Stimulated activated CD4-positive, alpha-beta T cell treated with anti-CD3 and anti-CD28 coated beads, Interleukin-1b, Interleukin-23, amount 100 ng/mL, for 1 hour (primary cell): Measurements from ENCODE around the gene LRRC4C.

ENCODE experiments used
- DNase-seq, 2 donors: peaks; one replicate each; pipeline ENCODE4 v3.0.0-alpha.2; 2020; ENCODE audit warnings: low read depth in 2 of 2

LRRC4C gene

DNA sequence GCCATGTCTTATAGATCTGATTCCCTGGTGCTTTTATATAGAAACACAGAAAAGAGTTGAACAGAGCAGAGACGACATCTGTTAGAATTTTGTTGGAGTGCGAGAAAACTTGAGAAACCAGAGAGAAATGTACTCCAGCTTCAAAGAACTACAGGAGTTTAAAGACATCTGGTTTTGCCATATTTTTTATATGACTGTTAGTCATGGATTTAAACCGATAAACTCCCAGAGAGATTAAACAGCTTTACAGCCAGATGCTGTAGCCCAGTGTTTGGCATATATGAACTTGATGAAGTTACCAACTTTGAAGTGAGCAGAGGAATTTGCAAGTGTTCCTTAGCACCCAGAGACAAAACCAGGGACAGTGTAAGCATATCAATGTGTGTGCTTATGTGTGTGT, 1083.1 kb downstream of the LRRC4C start:
- no peak for DNase-seq

DNA sequence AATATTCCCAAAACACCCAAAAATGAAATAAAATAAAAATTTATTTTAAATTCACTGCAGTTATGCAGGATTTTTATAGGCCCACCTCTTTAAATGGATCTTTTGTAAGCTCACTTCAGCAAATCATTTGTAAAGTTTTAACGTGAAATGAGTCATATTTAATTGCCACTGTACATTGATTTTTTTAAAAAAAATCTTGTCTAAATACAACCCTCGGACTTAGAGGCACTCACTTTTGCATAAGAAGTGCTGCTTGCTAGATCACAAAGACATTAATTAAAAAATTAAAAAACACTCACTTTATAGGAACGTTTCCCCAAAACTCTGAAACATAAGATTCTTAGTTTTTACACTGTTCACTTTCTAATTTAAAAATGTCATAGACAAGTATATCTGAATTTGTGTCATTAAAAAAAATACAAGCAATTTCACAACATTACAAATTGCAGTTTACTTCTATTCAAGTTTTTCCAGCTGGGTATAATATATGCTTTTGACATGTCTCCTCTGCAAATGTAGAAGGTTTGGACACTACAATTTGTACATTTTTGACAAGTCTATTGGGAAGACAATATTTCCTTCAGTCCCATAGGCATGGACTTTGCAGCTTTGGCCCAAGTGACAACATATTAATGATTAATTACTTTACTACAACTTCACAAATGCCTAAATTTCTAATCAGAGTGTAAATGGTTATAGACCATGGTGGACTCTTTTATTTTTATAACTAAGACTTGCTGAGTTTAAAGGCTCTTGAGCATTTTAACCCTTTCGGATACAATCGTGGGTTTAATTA, 1088.4 kb downstream of the LRRC4C start:
- no peak for DNase-seq

DNA sequence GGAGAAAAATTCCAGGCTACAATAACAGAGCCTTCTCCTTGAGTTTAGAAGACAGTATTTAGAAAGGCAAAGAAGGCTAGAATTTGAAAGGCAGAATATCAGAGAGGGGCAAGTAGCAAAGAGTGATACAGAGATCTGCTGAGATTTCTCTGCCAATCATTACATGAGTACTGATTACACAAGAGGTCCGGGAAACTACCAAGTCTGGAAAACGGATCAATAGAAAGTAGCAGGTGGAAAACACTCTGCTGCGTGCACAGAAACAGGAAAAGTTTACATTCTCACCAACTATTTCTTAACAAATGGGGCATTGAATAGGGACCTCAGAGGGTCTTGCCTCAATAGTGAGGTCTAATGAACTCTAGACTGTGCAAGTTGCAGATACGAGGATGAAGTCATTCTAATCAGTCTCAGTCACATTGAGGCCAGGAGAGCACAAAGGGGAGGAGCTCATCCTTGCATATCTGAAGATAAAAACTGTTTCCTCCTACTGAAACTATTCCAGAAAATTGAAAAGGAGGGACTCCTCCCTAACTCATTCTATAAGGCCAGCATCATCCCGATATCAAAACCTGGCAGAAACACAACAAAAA, 1099.2 kb downstream of the LRRC4C start:
- no peak for DNase-seq

DNA sequence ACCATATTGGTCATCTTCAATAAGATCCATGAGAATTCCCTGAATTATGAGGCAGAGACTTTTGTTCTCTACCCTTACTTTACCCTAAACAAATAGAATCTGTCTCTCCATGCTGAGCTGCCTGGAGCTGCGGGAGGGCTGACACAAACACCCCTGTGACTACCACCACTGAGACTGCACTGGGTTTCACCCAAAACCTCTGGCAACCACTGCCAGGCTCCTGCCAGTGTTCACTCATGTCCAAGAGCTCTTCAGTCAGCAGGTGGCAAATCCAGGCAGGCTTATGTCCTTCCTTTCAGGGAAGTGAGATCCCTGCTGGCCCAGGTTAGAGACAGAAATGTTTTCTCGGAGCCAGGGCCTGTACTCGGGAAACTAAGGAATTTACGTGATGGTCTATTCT, 1105.3 kb downstream of the LRRC4C start:
- DNase-seq, result no peak

DNA sequence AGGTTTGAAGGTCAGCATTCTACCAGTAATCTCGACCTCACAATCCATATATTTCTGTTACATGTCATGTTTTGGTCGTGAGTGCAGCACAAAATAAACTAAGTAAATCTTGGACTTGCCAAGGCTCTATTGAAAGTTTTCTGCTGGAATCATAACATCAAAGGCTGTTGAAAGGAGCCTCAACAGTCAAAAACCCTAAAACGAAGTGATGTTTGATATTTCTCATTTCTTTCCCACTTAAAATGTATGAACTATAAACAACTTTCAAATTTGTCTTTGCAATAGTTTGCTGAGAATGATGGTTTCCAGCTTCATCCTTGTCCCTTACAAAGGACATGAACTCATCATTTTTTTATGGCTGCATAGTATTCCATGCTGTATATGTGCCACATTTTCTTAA, 1118.5 kb downstream of the LRRC4C start:
- DNase-seq, result no peak

DNA sequence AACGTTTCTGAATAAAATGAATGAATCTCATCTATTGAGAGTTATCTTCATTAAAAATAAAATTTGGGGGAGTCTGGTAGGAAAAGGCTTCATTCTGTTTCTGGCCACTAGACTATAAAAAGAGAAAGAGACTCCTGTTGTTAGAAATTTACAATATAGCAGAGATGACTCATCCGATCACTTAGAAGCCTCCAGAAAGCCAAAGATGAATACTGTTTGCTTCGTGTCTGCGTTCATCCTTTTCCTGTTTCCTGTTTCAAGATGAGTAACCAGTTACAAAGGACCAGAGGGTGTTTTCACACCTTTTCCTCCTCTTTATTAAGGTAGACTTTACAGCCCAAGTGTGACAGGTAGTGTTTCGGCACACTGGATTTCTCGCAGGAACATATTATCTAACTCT, 1120.7 kb downstream of the LRRC4C start:
- DNase-seq, result no peak

DNA sequence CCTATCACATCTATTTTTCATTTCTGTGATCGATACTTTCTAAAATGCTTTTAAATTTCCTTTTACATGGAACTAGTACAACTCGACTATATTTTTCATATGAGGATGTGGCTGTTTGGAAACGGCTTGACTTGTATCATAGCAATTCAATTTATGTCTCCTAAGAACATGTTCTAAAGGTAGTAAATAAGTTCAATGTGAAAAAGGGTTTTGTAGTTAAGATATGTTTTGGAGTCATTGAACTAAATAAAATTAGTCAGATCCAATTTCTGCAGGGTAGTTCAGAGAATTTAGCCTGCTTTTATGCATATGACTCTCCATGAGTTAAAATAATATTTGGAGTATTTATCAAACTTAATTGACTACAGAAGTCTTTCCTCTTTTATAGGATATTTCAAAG, 1121.4 kb downstream of the LRRC4C start:
- DNase-seq, result no peak

DNA sequence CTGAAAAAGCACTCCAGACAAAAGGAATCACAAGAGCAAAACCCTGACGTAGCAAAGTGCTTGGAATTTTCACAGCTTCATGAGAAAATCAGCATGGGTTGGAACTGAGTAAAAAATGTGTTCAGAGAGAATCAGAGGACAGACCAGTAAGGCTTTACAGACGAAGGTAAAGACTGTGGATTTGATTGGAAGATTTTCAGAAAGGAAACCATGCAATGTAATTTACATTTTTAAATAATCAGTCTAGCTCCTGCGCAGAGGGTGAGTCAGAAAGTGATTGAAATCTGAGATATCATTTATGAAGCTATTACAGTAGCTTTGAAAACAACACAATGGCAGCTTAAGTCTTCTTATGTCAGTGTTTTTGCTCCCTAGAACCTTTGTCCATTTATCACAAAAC, 1122.3 kb downstream of the LRRC4C start:
- DNase-seq, result no peak

DNA sequence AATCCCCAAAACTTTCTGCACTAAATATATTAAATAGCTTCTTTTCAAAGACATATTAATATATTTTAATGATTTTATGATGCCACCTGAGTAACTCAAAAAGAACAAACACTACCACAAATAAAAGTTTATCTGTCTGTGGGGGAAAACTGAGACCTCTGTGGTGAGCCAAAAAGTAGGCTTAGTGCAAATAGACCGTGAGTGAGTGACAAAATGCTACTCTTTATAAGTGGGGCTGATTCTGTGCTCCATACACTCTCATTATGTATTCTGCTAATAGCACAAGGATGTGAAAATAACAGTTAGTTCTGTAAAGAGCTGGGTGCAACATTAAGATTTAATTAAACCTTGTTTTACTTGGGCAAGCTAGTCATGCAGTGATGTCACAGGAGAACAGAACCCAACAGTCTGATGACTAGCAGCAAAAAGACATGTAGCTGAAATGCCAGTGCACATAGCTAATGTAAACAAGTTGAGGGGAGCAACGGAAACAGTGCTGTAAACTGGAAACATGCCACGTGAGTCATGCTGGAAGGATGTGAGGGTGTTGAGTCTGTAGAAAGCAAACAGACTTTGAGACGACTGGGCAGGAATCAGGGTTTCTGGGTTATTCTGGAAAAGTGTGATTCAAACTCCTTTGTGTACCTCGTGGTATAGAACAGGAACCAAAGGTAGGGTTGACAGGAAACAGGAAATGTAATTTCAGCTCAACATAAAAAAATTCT, 1130.4 kb downstream of the LRRC4C start:
- no peak for DNase-seq

DNA sequence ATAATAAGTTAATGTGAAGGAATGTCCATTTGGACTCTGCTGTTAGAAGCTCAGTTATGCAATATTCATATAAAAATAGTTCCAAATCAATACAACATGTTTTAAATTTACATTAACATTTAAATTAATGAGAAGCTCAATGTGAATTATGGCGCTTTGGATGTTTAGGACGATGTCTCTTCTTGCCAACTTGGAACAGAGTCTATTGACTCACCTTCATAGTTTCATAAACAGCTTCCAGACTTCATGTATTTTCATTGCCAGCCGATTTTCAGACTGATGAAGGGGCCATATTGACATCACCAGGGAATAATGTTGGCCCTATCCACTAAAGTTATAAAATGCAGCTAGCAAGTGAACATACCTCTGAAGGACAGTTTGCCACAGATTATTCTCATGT, 1136.2 kb downstream of the LRRC4C start:
- DNase-seq, result no peak

DNA sequence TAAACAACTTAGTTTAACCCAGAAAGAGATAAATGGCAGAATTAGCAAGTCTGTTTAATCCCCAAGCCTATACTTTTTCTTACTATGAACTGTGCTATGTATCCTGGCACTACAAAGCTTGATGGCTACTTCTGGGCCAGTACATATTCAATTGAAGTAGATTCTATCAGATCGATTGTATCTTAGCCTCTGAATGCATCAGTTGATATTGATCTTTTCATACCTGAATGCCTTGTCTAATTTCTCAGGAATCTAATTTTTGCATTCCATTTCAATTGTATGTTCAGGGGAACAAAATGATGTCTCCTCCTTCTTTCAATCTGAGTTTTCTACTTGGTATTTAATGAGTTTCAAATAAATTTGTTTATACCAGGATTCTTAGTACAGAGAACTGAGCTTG, 1137.9 kb downstream of the LRRC4C start:
- DNase-seq, result no peak

DNA sequence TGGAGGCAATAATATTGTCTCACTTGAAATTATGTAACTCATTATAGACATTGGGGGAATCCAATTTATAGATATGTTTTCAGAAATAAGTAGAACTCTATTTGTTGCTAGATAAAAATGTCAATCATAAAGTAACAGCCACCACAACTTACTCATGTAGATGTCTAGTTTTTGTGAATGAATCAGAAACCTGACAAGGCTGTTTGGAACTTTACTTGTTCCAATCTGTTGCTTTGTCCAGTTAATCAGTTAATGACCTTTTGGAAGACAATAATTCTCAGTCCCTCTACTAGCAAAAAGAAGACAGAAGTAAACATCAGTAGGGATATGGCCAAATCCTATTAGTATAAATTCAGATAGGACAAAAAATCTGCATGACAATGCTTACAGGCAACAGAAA, 1143.3 kb downstream of the LRRC4C start:
- no peak for DNase-seq

DNA sequence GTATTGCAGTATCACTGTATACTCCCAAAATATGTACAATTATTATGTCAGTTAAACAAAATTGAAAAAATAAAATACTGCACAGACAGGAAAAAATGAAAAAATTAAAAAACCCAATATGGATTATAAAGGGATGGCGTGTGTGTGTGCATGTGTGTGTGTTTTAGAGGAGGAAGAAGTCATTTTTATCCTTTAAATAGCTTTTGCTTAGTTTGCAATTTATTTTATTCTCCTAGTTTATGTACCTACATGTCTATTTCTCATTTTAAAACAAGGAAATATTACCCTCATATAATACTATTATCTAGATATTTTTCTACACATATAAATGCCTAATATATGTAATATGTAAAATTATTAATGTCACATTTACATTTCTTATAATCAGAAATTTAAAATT, 1144.3 kb downstream of the LRRC4C start:
- no peak for DNase-seq

DNA sequence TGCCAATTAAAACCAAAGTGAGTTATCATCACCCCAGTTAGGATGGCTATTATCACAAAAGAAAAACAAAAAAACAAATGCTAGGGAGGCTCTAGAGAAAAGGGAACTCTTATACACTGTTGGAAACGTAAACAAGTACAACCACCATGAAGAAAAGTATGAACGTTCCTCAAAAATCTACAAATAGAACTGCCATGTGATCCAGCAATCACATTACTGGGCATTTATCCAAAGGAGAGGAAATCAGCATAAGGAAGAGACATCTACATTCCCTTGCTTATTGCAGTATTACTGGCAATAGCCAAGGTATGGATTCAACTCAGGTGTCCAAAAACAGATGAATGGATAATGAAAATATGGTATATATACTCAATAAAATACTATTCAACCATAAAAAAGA, 1145.1 kb downstream of the LRRC4C start:
- no peak for DNase-seq

DNA sequence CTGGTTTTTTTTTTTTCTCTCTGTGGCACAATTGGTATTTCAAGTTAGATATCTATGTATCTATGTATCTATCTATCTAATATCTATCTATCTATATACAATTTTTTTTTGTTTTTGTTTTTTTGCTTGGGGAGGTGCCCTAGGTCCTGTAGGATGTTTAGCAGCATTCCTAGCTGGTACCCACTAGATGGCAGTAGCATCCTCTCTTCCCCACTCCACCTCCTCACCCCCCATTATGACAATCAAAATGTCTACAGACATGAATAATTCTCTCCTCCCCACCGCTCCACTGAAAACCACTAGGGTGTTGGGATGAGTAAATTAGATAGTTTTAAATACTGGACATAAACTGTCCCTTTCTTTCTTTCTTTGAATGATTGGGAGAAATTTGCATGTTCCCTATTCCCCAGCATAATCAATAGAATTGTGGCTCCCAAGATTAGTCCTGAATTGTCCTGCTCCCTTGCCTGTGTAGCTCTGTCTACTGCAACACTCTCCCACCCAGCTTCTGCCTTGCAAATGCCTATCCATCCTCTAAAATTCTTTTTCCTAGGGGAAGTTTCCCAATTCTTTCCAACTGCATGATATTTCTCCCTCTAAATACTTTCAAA, 1152.4 kb downstream of the LRRC4C start:
- no peak for DNase-seq

DNA sequence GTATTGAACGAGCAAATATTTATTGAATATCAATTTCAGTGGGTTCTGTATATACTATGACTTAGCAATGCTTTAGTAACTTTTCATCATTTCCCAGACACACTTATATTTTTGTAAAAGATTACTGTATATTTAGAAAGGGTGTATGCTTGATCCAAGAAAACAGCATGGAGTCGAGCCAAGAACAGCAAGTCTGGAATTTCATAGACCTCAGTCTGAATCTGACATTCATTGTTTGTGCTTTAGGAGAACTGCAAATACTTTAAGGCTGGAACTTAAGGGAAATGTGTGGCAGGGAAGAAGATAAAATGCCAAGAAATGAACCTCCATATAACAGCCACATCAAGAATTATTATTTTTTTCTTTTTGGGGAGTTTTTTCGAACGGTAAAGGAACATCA, 1156.8 kb downstream of the LRRC4C start:
- DNase-seq, result no peak

DNA sequence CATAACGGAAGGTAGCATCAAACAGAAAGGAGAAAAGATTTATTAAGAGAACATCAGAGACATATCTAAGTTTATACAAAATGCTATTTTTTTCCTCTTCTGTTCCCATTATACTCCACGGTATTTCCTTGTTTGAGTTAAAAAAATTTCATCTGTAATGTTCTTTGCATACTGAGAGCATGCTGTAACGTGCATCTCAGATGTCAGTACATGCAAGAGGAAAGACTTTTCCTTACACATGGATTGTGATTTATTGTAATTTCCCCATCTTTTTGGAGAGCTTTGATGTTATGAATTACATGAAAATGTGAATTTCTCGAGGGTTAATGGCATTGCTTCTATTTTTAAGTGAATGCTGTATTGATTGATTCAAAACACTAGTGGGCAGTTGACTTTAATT, 1164.0 kb downstream of the LRRC4C start:
- no peak for DNase-seq

DNA sequence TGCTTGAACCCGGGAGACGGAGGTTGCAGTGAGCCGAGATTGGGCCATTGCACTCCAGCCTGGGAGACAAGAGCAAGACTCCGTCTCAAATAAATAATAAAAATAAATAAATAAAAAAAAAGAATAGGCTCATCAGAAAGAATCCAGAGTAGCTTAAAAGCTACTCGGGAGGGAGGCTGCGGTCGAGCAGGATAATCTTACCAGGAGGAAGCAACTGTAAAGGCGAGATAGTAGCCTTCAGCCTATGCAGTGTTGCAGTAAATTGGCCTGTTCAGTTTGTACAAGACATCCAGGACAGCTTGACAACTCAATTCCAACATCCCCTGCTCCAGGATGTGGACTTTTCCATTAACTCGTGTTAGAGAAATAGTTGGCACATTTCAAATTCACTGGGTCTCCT, 1164.7 kb downstream of the LRRC4C start:
- no peak for DNase-seq

DNA sequence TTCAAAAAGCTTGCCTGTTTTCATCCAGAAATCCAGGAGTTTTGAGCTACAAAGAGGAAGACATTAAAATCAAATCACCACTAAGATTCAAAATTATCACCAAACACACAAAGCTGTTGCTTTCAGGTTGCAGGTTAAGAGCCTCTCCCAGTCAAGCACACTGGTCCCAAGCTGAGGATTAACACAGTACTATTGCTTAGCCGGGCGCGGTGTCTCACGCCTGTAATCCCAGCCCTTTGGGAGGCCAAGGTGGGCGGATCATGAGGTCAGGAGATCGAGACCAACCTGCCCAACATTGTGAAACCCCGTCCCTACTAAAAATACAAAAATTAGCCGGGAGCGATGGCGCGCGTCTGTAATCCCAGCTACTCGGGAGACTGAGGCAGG, 1165.1 kb downstream of the LRRC4C start:
- DNase-seq, result no peak

DNA sequence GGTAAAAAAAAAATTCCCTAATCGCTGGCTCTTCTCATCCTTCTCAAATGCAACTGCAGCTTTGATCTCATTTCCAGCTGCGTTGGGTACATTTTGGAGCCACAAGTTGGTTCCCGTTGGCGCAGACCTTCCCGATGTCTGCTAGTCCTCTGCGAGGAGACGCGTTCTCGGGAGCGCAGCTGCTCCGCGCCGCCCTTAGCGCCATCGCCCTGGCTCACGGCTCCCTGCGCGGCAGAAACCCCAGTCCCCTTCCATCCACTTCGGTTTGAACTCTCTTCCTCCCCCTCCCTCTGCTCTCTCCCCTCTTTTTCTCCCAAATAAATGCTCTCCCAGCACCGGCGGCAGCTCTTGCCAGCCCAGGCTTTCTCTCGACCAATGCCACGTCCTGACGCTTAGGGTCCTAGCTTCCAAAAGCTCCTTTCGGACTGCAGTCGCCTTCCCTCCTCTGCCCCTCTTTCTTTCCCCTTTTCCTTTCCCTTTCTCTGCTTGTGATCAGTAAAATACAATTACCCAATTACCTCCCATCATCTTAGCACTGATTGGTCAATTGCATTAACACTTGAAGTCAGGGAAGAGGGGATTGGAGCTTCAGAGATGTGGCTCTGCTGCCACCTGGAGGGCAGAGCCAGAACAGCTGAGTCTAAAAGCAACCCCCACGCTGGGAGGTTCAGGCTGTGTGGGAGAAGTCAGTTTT, 1165.7 kb downstream of the LRRC4C start:
- DNase-seq, result no peak

DNA sequence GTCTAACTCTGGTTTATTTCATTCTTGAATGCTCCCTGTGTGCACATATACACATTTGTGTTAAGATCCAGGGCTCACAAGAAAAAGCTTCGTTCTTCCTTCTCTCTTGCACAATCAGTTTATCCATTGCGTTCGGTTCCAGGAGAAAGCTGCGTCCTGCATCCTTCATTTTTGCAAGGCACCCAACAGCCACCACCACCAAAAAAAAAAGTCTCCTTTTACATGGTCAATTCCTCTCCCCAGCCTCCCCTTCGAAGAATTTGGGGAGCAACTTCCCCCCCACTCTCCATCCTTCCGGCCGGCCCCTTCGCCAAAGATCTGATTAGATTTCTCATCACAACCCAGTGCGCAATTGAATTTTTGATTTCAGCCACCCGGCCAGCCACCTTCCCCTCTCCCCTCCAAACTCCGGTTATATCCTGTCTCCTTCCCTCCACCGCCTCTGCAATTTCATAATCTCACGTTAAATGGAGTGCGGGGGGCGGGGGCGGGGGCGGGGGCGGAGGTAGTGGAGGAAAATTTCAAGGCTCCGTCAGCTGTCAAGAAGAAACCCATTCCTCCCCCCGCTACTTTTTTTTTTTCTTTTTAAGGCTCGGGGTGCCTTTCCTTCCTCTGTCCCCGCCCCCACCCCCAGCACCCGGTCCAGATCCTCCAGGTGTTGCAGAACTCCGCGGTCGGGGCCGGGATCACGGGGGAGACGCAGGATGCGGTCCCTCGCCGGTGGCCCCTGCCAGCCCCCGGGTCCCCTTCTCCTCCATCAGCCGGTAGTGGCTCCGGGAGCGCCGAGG, 1166.5 kb downstream of the LRRC4C start:
- no peak for DNase-seq
